ENCODE measurements around the gene TRERF1.

The TRERF1 gene

DNA sequence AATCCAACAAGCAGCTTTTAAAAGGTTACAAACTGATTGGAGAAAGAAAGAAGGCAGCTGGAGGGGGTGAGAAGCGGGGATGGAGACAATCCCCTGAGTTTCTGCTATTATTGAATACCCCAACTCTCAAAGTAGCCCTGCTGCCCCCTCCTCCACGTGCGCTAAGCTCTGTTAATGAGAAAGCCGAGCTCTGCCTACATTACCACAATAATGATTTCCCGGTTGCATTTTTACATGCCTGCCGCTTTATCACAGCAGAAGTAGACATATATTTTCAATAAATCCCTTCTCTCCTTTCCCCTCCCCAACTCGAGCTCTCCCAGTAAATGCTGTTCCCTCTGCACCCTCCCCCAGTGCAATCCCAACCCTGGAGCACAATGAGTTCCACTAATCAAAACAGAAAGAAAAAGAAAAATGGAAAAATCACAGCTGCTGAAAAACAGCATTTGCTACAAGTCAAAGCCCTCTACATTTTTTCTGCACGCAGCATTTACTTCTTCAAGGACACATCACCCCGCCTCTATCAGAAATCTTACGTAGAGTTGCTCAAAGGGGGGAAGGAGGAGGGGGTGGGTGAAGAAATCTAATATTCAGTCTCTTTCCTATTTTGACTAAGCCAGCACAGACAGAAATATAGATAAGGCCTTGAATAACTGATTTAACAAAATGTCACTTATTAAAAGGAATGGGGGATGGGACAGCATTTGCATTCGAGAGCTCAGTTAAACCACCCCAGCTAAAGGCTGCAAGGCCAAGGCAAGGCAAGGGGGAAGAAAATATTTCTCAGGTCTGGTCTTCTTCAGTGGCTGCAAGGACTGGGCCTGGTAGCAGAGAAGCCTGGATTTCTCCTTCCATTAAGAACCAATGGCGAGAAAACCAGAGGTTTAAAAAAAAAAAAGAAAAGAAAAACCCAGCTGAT, 10.7 kb downstream of the TRERF1 start:
- in situ Hi-C loops (cut with HindIII; ENCODE audit: low pct_ligation_motif_present, low sequenced_read_pairs) = no loop called here
- peak overlapping the region; percentile 9 for H3K4me3 ChIP-seq (ENCODE audit: low read depth, low read length)
- peak; percentile 27 for DNase-seq
- TF ChIP-seq CTCF (IDR thresholded peaks at IDR 0.05; ENCODE audit: low read depth, low read length, missing control alignments) = no peak
- no peaks in the 10 kb centered on the region for H3K27me3 ChIP-seq (replicated peaks)
- no peak overlapping the region for H3K27ac ChIP-seq
- H3K36me3 ChIP-seq (replicated peaks) = no peaks in the 10 kb centered on the region

DNA sequence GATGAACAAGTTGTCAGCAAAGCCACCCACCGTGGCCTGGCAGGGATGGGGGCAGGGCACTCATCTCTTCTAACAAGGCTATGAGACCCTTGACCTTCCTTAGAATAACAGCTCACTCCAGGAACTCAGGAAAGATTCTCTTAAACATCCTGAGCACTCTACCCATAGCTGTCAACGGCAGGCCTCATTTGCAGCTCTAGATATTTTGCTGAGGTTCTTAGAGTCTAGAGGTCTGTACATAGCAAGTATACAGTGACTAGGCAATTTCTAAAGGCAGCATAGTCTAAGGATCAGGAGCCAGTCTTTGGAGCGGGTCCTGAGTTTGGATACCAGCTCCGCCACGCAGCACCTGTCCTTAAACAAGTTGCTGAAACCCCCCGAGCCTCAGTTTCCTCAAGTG, 11.7 kb downstream of the TRERF1 start:
- Histone ChIP-seq H3K36me3 (replicated peaks) (no peaks in the 10 kb centered on the region), H3K27ac (no peak overlapping the region), H3K4me3 (ENCODE audit: low read depth, low read length) (no peak overlapping the region), H3K27me3 (replicated peaks) (no peaks in the 10 kb centered on the region)
- DNase-seq = no peak
- in situ Hi-C loops (cut with HindIII; ENCODE audit: low pct_ligation_motif_present, low sequenced_read_pairs) = no loop called here
- TF ChIP-seq CTCF (IDR thresholded peaks at IDR 0.05; ENCODE audit: low read depth, low read length, missing control alignments) = no peak

DNA sequence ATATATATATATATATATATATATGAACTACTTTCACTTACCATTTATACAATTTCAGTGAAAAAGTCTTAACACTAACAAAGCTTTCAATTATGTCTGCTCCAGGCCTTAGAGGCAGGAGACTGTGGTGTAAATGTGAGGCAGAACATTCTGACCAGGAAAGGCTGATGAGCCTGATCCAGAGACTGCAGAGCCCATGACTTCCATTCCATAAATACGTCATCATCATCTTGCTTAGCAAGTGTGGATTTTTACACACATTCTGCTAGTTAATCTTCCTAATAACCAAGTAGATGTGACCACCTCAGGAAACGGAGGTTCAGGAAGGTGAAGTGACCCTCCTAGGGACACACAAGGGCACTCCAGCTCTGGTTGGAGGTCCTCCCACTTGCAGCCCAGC, 14.9 kb downstream of the TRERF1 start:
- DNase-seq = no peak
- peaks cover 2% of the 10 kb centered on the region for H3K36me3 ChIP-seq (replicated peaks)
- TF ChIP-seq CTCF (IDR thresholded peaks at IDR 0.05; ENCODE audit: low read depth, low read length, missing control alignments) = no peak
- no peak overlapping the region for H3K27ac ChIP-seq
- no peak overlapping the region for H3K4me3 ChIP-seq (ENCODE audit: low read depth, low read length)
- no peaks in the 10 kb centered on the region for H3K27me3 ChIP-seq (replicated peaks)
- in situ Hi-C loops (cut with HindIII; ENCODE audit: low pct_ligation_motif_present, low sequenced_read_pairs) = no loop called here

DNA sequence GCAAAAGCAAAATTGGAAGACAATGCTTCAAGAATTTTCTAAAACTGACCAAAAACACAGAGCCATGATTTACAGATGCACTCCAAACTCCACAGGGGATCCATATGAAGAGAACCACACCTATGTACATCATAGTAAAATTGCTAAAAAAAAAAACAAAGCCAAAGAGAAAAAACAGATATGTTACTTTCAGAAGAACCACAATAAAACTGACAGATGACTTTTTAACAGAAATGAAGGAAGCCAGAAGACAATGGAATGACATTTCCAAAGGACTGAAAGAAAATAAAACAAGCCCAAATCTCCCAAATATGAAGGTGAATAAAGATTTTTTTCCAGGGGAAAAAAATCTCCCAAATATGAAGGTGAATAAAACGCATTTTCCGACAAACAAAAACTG, 17.5 kb downstream of the TRERF1 start:
- TF ChIP-seq CTCF (IDR thresholded peaks at IDR 0.05; ENCODE audit: low read depth, low read length, missing control alignments) = no peak
- in situ Hi-C loops (cut with HindIII; ENCODE audit: low pct_ligation_motif_present, low sequenced_read_pairs) = no loop called here
- no peak overlapping the region for H3K27ac ChIP-seq
- H3K4me3 ChIP-seq (ENCODE audit: low read depth, low read length) = no peak overlapping the region
- DNase-seq = no peak
- H3K27me3 ChIP-seq (replicated peaks) = no peaks in the 10 kb centered on the region
- H3K36me3 ChIP-seq (replicated peaks) = peaks cover 2% of the 10 kb centered on the region

- Histone ChIP-seq H3K27me3 (replicated peaks) (no peaks in the 10 kb centered on the region), H3K4me3 (ENCODE audit: low read depth, low read length) (no peak overlapping the region), H3K36me3 (replicated peaks) (peaks cover 2% of the 10 kb centered on the region), H3K27ac (no peak overlapping the region)
- in situ Hi-C loops (cut with HindIII; ENCODE audit: low pct_ligation_motif_present, low sequenced_read_pairs) = no loop called here
- TF ChIP-seq CTCF (IDR thresholded peaks at IDR 0.05; ENCODE audit: low read depth, low read length, missing control alignments) = no peak
- no peak for DNase-seq
Observed at GRCh38 chr6:42433409-42433808, 18.3 kb downstream of the TRERF1 start.
